Measurements from ENCODE around the gene FSD1L. TPM values are rescaled to one million over a fixed set of nuclear protein-coding genes. Genes with fewer than 3 reads are reported as not detected.

FSD1L gene
- total RNA-seq, 4 donors from 2014 or later, result 0.23 to 2.2 (median 1.1) TPM

GRCh38 chr9:105426657-105427056 is 21.2 kb upstream of the FSD1L start:
- H3K4me3 ChIP-seq (ENCODE audit: low read depth, poor library complexity, severe bottlenecking), result no peak overlapping the region
- no peak for DNase-seq (ENCODE audit: low spot score in 2 of 2)
- WGBS, 2 donors, result 93% methylated on average over 3 of the region's 3 CpGs
- intact Hi-C loops (cut with DNase I; ENCODE audit: low total_unique reads), result no loop called here
- TF ChIP-seq CTCF (IDR thresholded peaks at IDR 0.05), result no peak
- TF ChIP-seq POLR2A (IDR thresholded peaks at IDR 0.05), result no peak

DNA sequence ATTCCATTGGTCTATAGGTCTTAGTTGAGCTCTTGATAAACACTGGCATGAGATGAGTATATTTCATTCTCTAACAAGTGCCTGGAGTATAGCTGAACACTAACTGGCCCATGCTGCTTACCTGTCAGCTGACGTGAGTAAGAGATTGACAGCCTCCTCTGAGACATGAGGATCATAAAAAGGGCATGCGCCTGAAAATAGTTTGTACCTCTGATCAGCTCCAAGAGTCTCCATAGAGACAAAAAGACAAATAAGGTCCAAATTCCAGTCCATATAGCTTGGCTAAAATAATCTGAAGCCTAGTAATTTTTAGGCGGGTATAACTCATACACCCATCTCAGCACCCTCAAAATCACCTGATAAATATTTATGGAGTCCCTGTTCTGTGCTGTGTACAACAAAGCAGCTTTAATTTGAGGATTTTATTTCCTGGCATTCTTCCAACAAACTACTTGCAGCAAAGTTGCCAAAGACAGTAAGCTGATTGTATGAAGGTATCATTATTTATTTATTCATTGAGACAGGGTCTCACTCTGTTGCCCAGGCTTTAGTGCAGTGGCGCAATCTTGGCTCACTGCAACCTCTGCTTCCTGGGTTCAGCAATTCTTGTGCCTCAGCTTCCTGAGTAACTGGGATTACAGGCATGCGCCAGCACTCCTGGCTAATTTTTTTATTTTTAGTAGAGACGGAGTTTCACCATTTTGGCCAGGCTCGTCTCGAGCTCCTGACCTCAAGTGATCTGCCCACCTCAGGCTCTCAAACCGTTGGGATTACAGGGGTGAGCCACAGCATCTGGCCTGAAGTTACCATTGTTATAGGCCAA is 16.2 kb upstream of the FSD1L start:
- 82 to 84% methylated on average over 9 of the region's 9 CpGs for WGBS, 2 donors
- no peak overlapping the region for H3K4me3 ChIP-seq (ENCODE audit: low read depth, poor library complexity, severe bottlenecking)
- intact Hi-C loops (cut with DNase I; ENCODE audit: low total_unique reads), result no loop called here
- DNase-seq (ENCODE audit: low spot score in 2 of 2), result no peak
- TF ChIP-seq CTCF (IDR thresholded peaks at IDR 0.05), result no peak

GRCh38 chr9:105432247-105432842 is 15.5 kb upstream of the FSD1L start:
- intact Hi-C loops (cut with DNase I; ENCODE audit: low total_unique reads), result no loop called here
- TF ChIP-seq POLR2A (IDR thresholded peaks at IDR 0.05), result no peak
- no peak for TF ChIP-seq CTCF (IDR thresholded peaks at IDR 0.05)
- WGBS, 2 donors, result 85 to 87% methylated on average over 2 of the region's 2 CpGs
- H3K4me3 ChIP-seq (ENCODE audit: low read depth, poor library complexity, severe bottlenecking), result no peak overlapping the region
- no peak for DNase-seq (ENCODE audit: low spot score in 2 of 2)

GRCh38 chr9:105435453-105435852 is 12.4 kb upstream of the FSD1L start:
- intact Hi-C loops (cut with DNase I; ENCODE audit: low total_unique reads), result no loop called here
- H3K4me3 ChIP-seq (ENCODE audit: low read depth, poor library complexity, severe bottlenecking), result no peak overlapping the region
- WGBS, 2 donors, result 93 to 97% methylated on average over 3 of the region's 3 CpGs
- DNase-seq (ENCODE audit: low spot score in 2 of 2), result no peak
- TF ChIP-seq CTCF (IDR thresholded peaks at IDR 0.05), result no peak
- no peak for TF ChIP-seq POLR2A (IDR thresholded peaks at IDR 0.05)

DNA sequence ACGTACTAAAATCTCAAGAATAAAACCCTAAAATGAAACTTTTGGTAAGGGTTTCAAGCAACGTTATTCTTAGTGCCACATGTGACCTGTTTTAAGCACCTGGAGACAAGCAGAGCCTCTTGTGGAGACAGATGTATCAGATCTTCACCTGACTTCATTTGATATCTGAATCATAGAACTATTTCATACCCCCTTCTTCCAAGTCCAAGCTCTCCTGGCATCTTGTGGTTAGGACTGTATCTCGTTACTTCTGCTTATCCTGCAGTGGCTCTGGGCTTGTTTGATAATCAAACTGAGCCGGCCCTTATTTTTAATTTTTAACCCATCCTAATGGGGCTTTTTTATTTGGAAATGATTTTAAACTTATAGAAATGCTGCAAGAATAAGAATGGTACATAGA is 11.1 kb upstream of the FSD1L start:
- intact Hi-C loops (cut with DNase I; ENCODE audit: low total_unique reads), result no loop called here
- TF ChIP-seq POLR2A (IDR thresholded peaks at IDR 0.05), result no peak
- TF ChIP-seq CTCF (IDR thresholded peaks at IDR 0.05), result no peak
- DNase-seq (ENCODE audit: low spot score in 2 of 2), result no peak
- H3K4me3 ChIP-seq (ENCODE audit: low read depth, poor library complexity, severe bottlenecking), result no peak overlapping the region
- 87 to 93% methylated on average over 4 of the region's 4 CpGs for WGBS, 2 donors

All from lower leg skin (tissue), 4 donors.